Measurements from ENCODE around the gene MGMT.

The MGMT gene

GRCh38 chr10:129455625-129456024 lies 11.4 kb upstream of the MGMT start:
- no peak for DNase-seq (ENCODE audit: low read depth)

- no peak for DNase-seq (ENCODE audit: low read depth)
Observed at GRCh38 chr10:129459762-129460539, 7.1 kb upstream of the MGMT start.

GRCh38 chr10:129462257-129462795 lies 4.7 kb upstream of the MGMT start:
- no peak for DNase-seq (ENCODE audit: low read depth)

- no peak for DNase-seq (ENCODE audit: low read depth)
Observed at GRCh38 chr10:129464251-129464650, 2.8 kb upstream of the MGMT start.

GRCh38 chr10:129465796-129466702 lies 992 bp upstream of the MGMT start:
- no peak for DNase-seq (ENCODE audit: low read depth)

- DNase-seq (ENCODE audit: low read depth): no peak
Observed at GRCh38 chr10:129467359-129468064, 471 bp downstream of the MGMT start.

- DNase-seq (ENCODE audit: low read depth): no peak
Observed at GRCh38 chr10:129468187-129468586, 1.1 kb downstream of the MGMT start.

GRCh38 chr10:129470103-129470851 lies 3.2 kb downstream of the MGMT start:
- no peak for DNase-seq (ENCODE audit: low read depth)

- DNase-seq (ENCODE audit: low read depth): no peak
Observed at GRCh38 chr10:129471447-129472175, 4.6 kb downstream of the MGMT start.

- no peak for DNase-seq (ENCODE audit: low read depth)
Observed at GRCh38 chr10:129472696-129473555, 5.9 kb downstream of the MGMT start.

- DNase-seq (ENCODE audit: low read depth): no peak
Observed at GRCh38 chr10:129474642-129475041, 7.6 kb downstream of the MGMT start.

- DNase-seq (ENCODE audit: low read depth): no peak
Observed at GRCh38 chr10:129476431-129476830, 9.4 kb downstream of the MGMT start.

- DNase-seq (ENCODE audit: low read depth): no peak
Observed at GRCh38 chr10:129477051-129477450, 10.0 kb downstream of the MGMT start.

GRCh38 chr10:129481641-129482040 lies 14.6 kb downstream of the MGMT start:
- no peak for DNase-seq (ENCODE audit: low read depth)

GRCh38 chr10:129483430-129484010 lies 16.5 kb downstream of the MGMT start:
- DNase-seq (ENCODE audit: low read depth): no peak

GRCh38 chr10:129486805-129487204 lies 19.8 kb downstream of the MGMT start:
- no peak for DNase-seq (ENCODE audit: low read depth)

- no peak for DNase-seq (ENCODE audit: low read depth)
Observed at GRCh38 chr10:129491123-129491734, 24.2 kb downstream of the MGMT start.

GRCh38 chr10:129494176-129494575 lies 27.1 kb downstream of the MGMT start:
- no peak for DNase-seq (ENCODE audit: low read depth)

- DNase-seq (ENCODE audit: low read depth): no peak
Observed at GRCh38 chr10:129494740-129495139, 27.7 kb downstream of the MGMT start.
